ENCODE results near the gene SLC4A4. TPM values are rescaled to one million over a fixed set of nuclear protein-coding genes. Genes with fewer than 3 reads are reported as not detected.

SLC4A4 gene
- total and polyA plus RNA-seq, 3 experiments from 2014 or later: 1.2 to 9.1 (median 1.3) TPM

DNA sequence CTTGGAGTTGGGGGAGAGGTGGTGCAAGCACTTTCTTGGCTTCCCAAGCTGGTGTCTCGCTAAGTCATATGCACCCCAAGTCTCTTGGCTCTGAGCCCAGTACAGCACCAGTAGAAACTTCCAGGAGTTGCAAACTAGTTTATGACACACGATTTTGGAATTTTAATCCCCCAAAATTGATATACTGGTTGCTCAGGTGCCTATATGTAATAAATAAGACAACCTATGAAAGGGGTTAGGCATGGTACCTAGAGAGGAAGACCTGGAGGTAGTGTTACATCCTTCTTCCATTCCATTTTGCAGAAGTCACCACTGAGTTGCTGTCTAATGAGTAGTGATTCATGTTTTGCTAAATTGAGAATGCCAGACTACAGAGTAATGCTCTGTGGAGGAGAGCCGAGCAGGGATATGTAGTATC lies 4.3 kb upstream of the SLC4A4 start:
- Histone ChIP-seq H3K27me3 (ENCODE audit: insufficient read depth, low read length, poor library complexity, severe bottlenecking) (no peaks in the 10 kb centered on the region), H3K27ac (ENCODE audit: low read depth, low read length) (no peak overlapping the region), H3K4me3 (ENCODE audit: low read length) (no peak overlapping the region), H3K9me3 (ENCODE audit: low read length) (no peaks in the 10 kb centered on the region), H3K36me3 (ENCODE audit: insufficient read depth, low read length) (no peaks in the 10 kb centered on the region), H3K4me1 (ENCODE audit: insufficient read depth, low read length) (no peaks in the 10 kb centered on the region)
- ChIA-PET CTCF (no interaction called here), POLR2A (no interaction called here)
- Mint-ChIP-seq H3K27me3 (no peaks in the 10 kb centered on the region), H3K27ac (no peak overlapping the region), H3K4me1 (peaks cover 8 to 10% (median 10%) of the 10 kb centered on the region in 3 donors), H3K9me3 (peaks cover 0 to 5% (median 2%) of the 10 kb centered on the region in 5 donors), H3K36me3 (peaks cover 0 to 24% (median 0%) of the 10 kb centered on the region in 3 donors), H3K4me3 (no peak overlapping the region)
- no peak for DNase-seq

DNA sequence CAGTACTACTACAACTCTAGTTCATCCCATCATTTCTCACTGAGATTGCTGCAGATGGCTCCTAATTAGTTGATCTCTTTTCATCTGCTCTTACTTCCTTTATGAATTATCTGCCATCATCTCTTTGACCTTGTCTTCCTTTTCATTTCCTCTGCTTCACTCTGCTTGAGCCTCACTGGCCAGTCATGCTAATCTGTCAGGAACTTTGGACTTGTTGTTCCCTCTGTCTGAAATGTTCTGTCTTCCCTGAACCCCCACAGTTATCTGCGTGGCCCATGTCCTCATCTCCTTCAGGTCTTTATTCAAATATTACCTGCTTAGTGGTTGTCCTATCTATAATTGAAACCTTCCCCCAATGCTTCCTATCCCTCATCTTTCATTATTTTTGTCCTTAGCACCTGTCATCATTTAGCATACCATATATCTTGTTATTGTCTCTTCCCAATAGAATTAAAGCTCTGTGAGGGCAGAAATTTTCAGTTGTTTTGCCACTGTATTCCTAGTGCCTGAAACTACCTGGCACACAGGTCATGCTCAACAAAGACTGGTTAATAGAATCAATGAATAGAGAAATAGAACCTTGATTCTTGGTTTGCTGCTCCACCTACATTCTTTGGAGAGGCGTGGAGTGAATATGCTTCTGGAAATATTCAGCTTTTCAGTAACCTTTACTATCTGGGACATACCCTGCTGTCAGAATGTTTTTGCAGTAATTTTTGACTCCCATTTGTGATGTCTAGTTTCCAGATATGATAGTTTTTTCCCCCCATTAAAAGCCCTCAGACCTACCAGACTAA lies 5.0 kb downstream of the SLC4A4 start:
- H3K9me3 Mint-ChIP-seq: no peaks in the 10 kb centered on the region
- peak overlapping the region in 1 of 8 donors; percentile 32 for H3K27ac Mint-ChIP-seq
- Histone ChIP-seq H3K27ac (ENCODE audit: low read depth, low read length) (no peak overlapping the region), H3K27me3 (ENCODE audit: insufficient read depth, low read length, poor library complexity, severe bottlenecking) (no peaks in the 10 kb centered on the region), H3K9me3 (ENCODE audit: low read length) (no peaks in the 10 kb centered on the region), H3K36me3 (ENCODE audit: insufficient read depth, low read length) (no peaks in the 10 kb centered on the region), H3K4me1 (ENCODE audit: insufficient read depth, low read length) (no peaks in the 10 kb centered on the region), H3K4me3 (ENCODE audit: low read length) (no peak overlapping the region)
- H3K4me1 Mint-ChIP-seq: peaks cover 5 to 8% (median 7%) of the 10 kb centered on the region in 3 donors
- CTCF ChIA-PET: no interaction called here
- peaks cover 0 to 4% of the 10 kb centered on the region in 2 donors for H3K27me3 Mint-ChIP-seq
- DNase-seq: no peak
- no peak overlapping the region for H3K4me3 Mint-ChIP-seq
- H3K36me3 Mint-ChIP-seq: peaks cover 0 to 8% (median 3%) of the 10 kb centered on the region in 3 donors
- POLR2A ChIA-PET: no interaction called here

- no peaks in the 10 kb centered on the region for H3K4me1 ChIP-seq (ENCODE audit: insufficient read depth, low read length)
- no peaks in the 10 kb centered on the region for H3K27me3 ChIP-seq (ENCODE audit: insufficient read depth, low read length, poor library complexity, severe bottlenecking)
- no peak overlapping the region for H3K27ac Mint-ChIP-seq
- H3K36me3 ChIP-seq (ENCODE audit: insufficient read depth, low read length): no peaks in the 10 kb centered on the region
- no peak overlapping the region for H3K4me3 Mint-ChIP-seq
- no peak for DNase-seq
- peaks cover 0 to 4% of the 10 kb centered on the region in 2 donors for H3K27me3 Mint-ChIP-seq
- POLR2A ChIA-PET: no interaction called here
- no peak overlapping the region for H3K4me3 ChIP-seq (ENCODE audit: low read length)
- peaks cover 0 to 23% (median 3%) of the 10 kb centered on the region in 3 donors for H3K36me3 Mint-ChIP-seq
- H3K9me3 ChIP-seq (ENCODE audit: low read length): no peaks in the 10 kb centered on the region
- CTCF ChIA-PET: no interaction called here
- H3K4me1 Mint-ChIP-seq: peaks cover 0 to 5% (median 4%) of the 10 kb centered on the region in 3 donors
- H3K9me3 Mint-ChIP-seq: no peaks in the 10 kb centered on the region
- H3K27ac ChIP-seq (ENCODE audit: low read depth, low read length): no peak overlapping the region
These were observed 7.9 kb downstream of the SLC4A4 start for GRCh38 chr4:71346710-71347109.

- H3K4me1 ChIP-seq (ENCODE audit: insufficient read depth, low read length): no peaks in the 10 kb centered on the region
- Mint-ChIP-seq H3K27ac (peak overlapping the region in 1 of 8 donors; percentile 0), H3K9me3 (no peaks in the 10 kb centered on the region), H3K36me3 (peaks cover 0 to 27% (median 0%) of the 10 kb centered on the region in 3 donors), H3K4me3 (no peak overlapping the region), H3K4me1 (peaks cover 0 to 5% (median 4%) of the 10 kb centered on the region in 3 donors), H3K27me3 (peaks cover 0 to 1% of the 10 kb centered on the region in 2 donors)
- H3K27me3 ChIP-seq (ENCODE audit: insufficient read depth, low read length, poor library complexity, severe bottlenecking): no peaks in the 10 kb centered on the region
- H3K9me3 ChIP-seq (ENCODE audit: low read length): no peaks in the 10 kb centered on the region
- H3K36me3 ChIP-seq (ENCODE audit: insufficient read depth, low read length): no peaks in the 10 kb centered on the region
- no peak overlapping the region for H3K4me3 ChIP-seq (ENCODE audit: low read length)
- ChIA-PET CTCF (interaction anchor here (0.5 kb wide), 1 partner anchor 343 kb away, joined by 3 read pairs; no protein-coding TSS in a partner anchor), POLR2A (no interaction called here)
- no peak overlapping the region for H3K27ac ChIP-seq (ENCODE audit: low read depth, low read length)
- no peak for DNase-seq
These were observed 9.8 kb downstream of the SLC4A4 start for GRCh38 chr4:71348586-71348985.

DNA sequence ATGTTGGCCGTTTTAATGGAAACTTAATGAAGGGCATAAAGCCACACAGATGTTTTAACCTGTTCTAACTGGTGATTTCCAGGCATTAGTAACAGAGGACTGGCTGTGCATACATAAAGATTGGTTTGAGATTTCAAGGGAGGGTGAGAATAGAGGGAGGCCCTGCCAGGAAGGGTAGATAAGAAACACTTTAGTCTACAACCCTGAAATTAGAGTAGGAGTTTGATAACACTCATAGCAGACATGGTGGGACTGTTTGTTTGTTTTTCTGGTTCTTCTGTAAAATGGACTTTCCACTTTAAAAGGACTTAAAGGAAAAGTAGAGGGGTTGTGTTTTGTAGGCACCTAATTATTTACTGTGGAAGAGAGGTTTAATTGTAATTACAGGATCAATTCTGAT lies 16.2 kb downstream of the SLC4A4 start:
- H3K4me1 ChIP-seq (ENCODE audit: insufficient read depth, low read length): no peaks in the 10 kb centered on the region
- no peaks in the 10 kb centered on the region for H3K36me3 ChIP-seq (ENCODE audit: insufficient read depth, low read length)
- H3K9me3 ChIP-seq (ENCODE audit: low read length): no peaks in the 10 kb centered on the region
- ChIA-PET POLR2A (no interaction called here), CTCF (no interaction called here)
- Mint-ChIP-seq H3K27me3 (peaks cover 0 to 2% of the 10 kb centered on the region in 2 donors), H3K36me3 (peaks cover 3 to 31% (median 3%) of the 10 kb centered on the region in 3 donors), H3K9me3 (no peaks in the 10 kb centered on the region), H3K27ac (peak overlapping the region in 1 of 8 donors; percentile 13), H3K4me3 (no peak overlapping the region), H3K4me1 (no peaks in the 10 kb centered on the region)
- no peak overlapping the region for H3K4me3 ChIP-seq (ENCODE audit: low read length)
- H3K27me3 ChIP-seq (ENCODE audit: insufficient read depth, low read length, poor library complexity, severe bottlenecking): no peaks in the 10 kb centered on the region
- no peak overlapping the region for H3K27ac ChIP-seq (ENCODE audit: low read depth, low read length)
- DNase-seq: no peak

DNA sequence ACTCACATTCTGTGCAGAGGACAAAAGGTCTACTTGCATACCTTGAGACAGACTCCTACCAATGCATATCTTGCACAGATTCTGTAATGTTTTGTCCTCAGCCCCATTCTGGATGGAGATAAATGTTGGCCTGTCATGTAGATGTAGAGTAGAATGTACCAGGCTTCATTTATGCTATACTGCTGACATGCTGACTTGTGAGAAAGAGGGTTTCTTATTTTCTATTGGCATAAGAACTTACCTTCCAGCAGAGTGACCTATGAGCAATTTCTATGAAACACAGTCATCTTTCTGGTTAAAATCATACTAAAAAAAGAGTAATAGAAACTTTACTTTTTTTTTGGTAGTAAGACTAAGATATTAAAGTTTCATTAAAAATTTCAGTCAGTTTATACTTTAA lies 17.2 kb downstream of the SLC4A4 start:
- no peak for DNase-seq
- Histone ChIP-seq H3K9me3 (ENCODE audit: low read length) (no peaks in the 10 kb centered on the region), H3K4me1 (ENCODE audit: insufficient read depth, low read length) (no peaks in the 10 kb centered on the region), H3K27me3 (ENCODE audit: insufficient read depth, low read length, poor library complexity, severe bottlenecking) (no peaks in the 10 kb centered on the region), H3K36me3 (ENCODE audit: insufficient read depth, low read length) (no peaks in the 10 kb centered on the region), H3K4me3 (ENCODE audit: low read length) (no peak overlapping the region), H3K27ac (ENCODE audit: low read depth, low read length) (no peak overlapping the region)
- peaks cover 3 to 23% (median 3%) of the 10 kb centered on the region in 3 donors for H3K36me3 Mint-ChIP-seq
- H3K9me3 Mint-ChIP-seq: no peaks in the 10 kb centered on the region
- no peak overlapping the region for H3K4me3 Mint-ChIP-seq
- H3K27ac Mint-ChIP-seq: no peak overlapping the region
- ChIA-PET CTCF (no interaction called here), POLR2A (no interaction called here)
- peaks cover 0 to 2% of the 10 kb centered on the region in 2 donors for H3K27me3 Mint-ChIP-seq
- H3K4me1 Mint-ChIP-seq: no peaks in the 10 kb centered on the region

GRCh38 chr4:71356924-71357663 lies 18.3 kb downstream of the SLC4A4 start:
- Histone ChIP-seq H3K36me3 (ENCODE audit: insufficient read depth, low read length) (no peaks in the 10 kb centered on the region), H3K4me3 (ENCODE audit: low read length) (no peak overlapping the region), H3K4me1 (ENCODE audit: insufficient read depth, low read length) (no peaks in the 10 kb centered on the region), H3K27ac (ENCODE audit: low read depth, low read length) (no peak overlapping the region), H3K9me3 (ENCODE audit: low read length) (no peaks in the 10 kb centered on the region), H3K27me3 (ENCODE audit: insufficient read depth, low read length, poor library complexity, severe bottlenecking) (no peaks in the 10 kb centered on the region)
- Mint-ChIP-seq H3K9me3 (no peaks in the 10 kb centered on the region), H3K4me1 (no peaks in the 10 kb centered on the region), H3K27me3 (peaks cover 0 to 2% of the 10 kb centered on the region in 2 donors), H3K27ac (no peak overlapping the region), H3K4me3 (no peak overlapping the region), H3K36me3 (peaks cover 3 to 12% (median 3%) of the 10 kb centered on the region in 3 donors)
- CTCF ChIA-PET: no interaction called here
- POLR2A ChIA-PET: no interaction called here
- DNase-seq: no peak

- ChIA-PET POLR2A (no interaction called here), CTCF (no interaction called here)
- Histone ChIP-seq H3K9me3 (ENCODE audit: low read length) (no peaks in the 10 kb centered on the region), H3K4me3 (ENCODE audit: low read length) (no peak overlapping the region), H3K27ac (ENCODE audit: low read depth, low read length) (no peak overlapping the region), H3K4me1 (ENCODE audit: insufficient read depth, low read length) (no peaks in the 10 kb centered on the region), H3K27me3 (ENCODE audit: insufficient read depth, low read length, poor library complexity, severe bottlenecking) (no peaks in the 10 kb centered on the region), H3K36me3 (ENCODE audit: insufficient read depth, low read length) (no peaks in the 10 kb centered on the region)
- DNase-seq: no peak
- H3K27ac Mint-ChIP-seq: no peak overlapping the region
- H3K36me3 Mint-ChIP-seq: peaks cover 3 to 9% (median 3%) of the 10 kb centered on the region in 3 donors
- H3K4me1 Mint-ChIP-seq: no peaks in the 10 kb centered on the region
- H3K27me3 Mint-ChIP-seq: peaks cover 0 to 2% of the 10 kb centered on the region in 2 donors
- no peak overlapping the region for H3K4me3 Mint-ChIP-seq
- H3K9me3 Mint-ChIP-seq: no peaks in the 10 kb centered on the region
These were observed 22.0 kb downstream of the SLC4A4 start for GRCh38 chr4:71360844-71361243.
